Right lobe of liver (tissue), 4 donors: Measurements from ENCODE around the gene SINHCAF.

Experiments
- POLR2A ChIP-seq: fragments of 450-650 bp; IDR thresholded peaks from one replicate; pipeline ENCODE4 v1.6.1; 2017; ENCODE audit warnings: antibody characterized with exemption, mild to moderate bottlenecking
- TF ChIP-seq, protein P1 (sequence below), 4 donors: fragments of 200-600 bp in 3 of 4; fragments of 450-650 bp in 1 of 4; IDR thresholded peaks; one replicate each; pipeline versions ENCODE4 v1.5.1 to v1.8.0; 2016 to 2022; ENCODE audit warnings: antibody characterized with exemption in 4 of 4, mild to moderate bottlenecking in 2 of 4
- donor health status: DM: no; HTN: no; CAD: no.
- donor health status: DM: no; HTN: no; CAD: no.
- donor health status: DM: no; HTN: yes; CAD: no.

DNA sequence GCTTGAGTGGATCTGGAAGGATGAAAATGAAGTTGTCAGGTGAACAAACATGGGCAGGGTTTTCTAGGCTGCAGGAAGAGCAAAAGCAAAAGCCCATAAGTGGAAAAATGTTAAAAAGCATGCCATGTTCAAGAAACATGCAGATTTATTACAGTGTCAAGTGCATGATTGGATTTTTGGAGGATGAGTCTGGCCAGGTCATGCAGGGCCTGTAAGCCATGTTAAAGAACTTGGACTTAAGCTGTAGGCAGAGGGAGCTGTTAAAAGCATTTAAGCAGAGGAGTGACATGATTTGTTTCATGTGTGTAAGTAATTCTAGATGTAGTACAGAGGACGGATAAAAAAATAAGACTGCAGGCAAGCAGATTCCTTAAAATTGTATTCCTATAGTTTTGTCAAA is 16.3 kb upstream of the SINHCAF start:
- TF ChIP-seq, protein P1, sequence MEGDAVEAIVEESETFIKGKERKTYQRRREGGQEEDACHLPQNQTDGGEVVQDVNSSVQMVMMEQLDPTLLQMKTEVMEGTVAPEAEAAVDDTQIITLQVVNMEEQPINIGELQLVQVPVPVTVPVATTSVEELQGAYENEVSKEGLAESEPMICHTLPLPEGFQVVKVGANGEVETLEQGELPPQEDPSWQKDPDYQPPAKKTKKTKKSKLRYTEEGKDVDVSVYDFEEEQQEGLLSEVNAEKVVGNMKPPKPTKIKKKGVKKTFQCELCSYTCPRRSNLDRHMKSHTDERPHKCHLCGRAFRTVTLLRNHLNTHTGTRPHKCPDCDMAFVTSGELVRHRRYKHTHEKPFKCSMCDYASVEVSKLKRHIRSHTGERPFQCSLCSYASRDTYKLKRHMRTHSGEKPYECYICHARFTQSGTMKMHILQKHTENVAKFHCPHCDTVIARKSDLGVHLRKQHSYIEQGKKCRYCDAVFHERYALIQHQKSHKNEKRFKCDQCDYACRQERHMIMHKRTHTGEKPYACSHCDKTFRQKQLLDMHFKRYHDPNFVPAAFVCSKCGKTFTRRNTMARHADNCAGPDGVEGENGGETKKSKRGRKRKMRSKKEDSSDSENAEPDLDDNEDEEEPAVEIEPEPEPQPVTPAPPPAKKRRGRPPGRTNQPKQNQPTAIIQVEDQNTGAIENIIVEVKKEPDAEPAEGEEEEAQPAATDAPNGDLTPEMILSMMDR (IDR thresholded peaks at IDR 0.05): no peak
- no peak for TF ChIP-seq POLR2A
